GM18867 (cell line): ENCODE data around the gene IQSEC3.
"Not testable (repeated sequence)": the region's sequence is repeated elsewhere in the genome, so short reads cannot be mapped to it uniquely, and the experiment has no call there.

ENCODE experiments used
- ATAC-seq: cut with Tn5 transposase; IDR thresholded peaks from one replicate; pipeline ENCODE4 v1.9.1; 2021; ENCODE audit warnings: mild to moderate bottlenecking, moderate library complexity; ENCODE audit not compliant: unreplicated experiment

Gene IQSEC3

DNA sequence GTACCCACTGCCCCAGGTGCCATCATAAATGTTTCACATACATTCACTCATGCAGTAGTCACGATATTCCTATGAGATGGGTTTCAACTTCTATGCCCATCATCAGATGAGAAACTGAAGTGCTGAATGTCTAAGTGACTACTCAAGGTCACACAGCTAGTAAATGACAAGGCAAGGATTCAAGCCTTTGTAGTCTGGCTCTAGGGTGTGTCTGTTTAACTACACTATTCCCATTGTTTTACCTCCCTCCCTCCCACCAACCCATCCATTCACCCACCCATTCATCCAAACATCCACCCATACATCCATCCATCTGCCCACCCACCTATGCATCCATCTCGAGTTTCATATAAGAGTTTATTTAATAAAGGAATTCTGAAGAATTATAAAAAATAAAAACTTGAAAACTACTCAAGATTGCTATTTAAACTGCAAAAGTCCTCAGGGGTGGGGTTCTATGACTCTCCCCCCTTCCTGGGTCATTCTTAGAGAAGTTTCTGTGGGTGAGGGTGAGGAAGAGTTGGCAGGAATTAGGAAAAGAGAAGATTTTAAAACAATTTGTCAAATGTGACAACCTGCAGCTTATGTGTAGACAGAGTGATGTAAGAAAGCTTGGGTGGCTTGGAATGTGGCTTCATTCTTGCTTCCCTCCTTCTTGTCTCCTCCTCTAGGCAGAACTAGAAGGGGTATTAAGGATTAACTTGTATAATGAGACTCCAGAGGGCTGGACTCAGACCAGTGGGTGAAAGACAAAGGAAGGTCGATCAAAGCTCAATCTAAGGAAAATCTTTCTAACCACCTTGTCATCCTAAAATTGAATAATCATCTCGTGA, 13.4 kb upstream of the IQSEC3 start:
- ATAC-seq: not testable (repeated sequence)

DNA sequence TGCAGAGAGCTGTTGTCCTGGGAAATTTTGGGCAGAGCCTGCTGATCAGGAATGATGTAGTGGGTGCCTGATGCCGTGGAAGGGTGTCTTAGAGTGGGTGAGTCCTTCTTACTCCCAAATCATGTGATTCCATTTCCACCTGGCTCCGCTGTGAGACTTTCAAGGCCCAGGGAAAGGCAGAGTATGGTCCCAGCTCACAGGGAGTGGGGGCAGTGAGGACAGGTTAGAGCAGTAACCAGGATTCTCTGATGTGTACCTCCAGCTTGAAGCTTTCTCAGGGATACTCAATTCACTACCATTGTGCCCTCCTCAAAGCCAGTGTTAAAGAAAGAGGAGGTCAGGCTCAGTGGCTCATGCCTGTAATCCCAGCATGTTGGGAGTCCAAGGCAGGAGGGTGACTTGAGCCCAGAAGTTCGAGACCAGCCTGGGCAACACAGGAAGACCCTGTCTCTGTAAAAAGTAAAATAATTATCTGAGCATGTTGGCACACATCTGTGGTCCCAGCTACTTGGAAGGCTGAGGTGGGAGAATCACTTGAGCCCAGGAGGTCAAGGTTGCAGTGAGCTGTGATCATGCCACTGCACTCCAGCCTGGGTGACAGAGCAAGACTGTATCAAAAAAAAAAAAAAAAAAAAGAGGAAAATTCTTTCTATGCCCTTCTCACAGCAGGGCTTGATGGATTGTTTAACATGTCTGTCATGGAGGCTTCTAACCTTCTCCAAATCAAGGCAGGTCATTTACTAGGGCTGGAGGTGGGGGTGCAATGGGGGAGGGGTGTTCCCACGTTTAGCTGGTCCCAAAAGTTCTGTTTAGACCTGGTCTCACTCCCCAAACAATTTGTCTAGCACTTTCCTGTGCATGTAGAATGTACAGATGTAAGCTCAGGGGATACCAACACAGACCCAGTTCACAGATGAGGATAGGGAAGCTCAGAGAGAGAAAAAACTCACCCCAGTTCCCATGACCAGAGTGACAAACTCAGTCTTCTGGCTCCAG, 12.5 kb upstream of the IQSEC3 start:
- no peak for ATAC-seq

DNA sequence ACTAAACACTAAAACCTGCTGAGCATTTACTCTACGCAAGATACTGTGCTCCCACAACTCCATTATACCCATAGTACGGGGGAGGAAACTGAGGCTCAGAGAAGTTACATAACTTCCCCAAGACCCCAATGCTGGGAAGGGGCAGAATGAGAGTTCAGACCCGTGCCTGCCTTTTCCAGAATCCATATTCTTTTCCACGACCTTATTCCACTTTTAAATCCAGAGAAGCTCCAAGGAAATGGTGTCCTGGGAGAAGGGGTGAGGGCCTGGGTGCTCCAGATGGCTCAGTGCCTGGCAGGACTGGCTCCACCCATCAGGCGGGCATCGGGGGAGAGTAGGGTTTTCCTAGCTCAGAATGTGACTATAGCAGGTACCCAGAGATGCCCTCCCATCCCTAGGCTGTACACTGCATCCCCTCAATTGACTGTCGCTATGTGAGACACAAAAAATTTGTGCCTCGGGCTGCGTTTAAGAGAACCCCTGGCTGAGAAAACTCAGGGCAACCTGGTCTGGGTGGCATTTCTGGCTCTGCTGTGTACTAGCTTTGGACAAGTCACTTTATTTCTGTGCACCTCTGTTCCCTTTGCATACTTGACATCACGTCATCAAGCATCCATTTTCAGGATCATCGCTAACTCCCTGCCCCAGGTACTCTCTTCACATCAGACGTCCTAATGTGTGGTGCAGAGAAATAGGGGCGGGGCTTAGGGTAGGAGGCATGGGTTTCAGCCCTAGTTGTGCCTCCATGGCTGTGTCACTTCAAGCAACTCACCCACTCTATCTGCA, 11.6 kb upstream of the IQSEC3 start:
- no peak for ATAC-seq

DNA sequence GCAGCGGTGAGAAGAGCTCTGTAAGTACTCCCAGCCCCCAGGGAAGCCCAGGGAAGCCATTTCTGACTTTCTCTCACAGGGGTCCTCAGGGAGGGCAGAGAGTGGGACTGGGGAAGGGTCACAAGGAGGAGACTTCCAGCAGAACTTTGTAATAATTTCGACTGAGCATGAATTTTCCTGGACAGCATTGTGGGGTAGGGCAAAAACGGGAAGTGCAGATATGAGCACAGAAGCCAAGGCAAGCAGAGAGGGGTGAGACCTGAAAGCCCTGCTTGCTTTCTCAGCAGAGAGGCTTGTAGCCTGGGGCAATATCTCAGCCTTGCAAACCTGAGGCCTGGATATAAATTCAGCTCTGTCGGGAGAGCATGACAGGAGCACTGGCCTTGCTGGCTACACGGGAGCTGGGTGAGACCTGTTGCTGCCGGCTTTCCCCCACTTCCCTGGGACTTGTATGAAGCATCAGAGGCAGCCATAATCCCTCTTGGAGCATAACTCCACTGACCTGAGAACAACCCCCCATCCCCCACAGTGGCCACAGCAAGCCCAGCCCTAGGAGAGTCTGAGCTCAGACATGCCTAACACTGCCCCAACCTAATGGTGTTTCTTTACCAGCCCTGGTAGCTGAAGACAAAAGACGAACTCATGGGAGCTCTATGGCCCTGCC, 9.8 kb upstream of the IQSEC3 start:
- ATAC-seq: no peak

DNA sequence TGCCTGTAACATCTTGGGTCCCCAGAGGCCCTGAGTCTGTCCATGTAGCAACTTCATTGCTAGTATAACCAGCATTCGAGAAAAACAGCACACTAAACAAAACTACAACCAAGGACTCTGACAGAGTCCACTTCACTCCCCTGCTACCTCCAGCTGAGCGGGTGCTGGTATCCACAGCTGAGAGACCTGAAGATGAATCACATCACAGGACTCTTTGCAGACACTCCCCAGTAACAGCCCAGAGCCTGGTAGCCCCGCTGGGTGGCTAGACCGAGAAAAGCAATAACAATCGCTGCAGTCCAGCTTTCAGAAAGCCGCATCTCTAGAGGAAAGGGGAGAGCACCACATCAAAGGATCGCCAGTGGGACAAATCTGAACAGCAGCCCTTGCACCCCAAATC, 9.0 kb upstream of the IQSEC3 start:
- no peak for ATAC-seq

DNA sequence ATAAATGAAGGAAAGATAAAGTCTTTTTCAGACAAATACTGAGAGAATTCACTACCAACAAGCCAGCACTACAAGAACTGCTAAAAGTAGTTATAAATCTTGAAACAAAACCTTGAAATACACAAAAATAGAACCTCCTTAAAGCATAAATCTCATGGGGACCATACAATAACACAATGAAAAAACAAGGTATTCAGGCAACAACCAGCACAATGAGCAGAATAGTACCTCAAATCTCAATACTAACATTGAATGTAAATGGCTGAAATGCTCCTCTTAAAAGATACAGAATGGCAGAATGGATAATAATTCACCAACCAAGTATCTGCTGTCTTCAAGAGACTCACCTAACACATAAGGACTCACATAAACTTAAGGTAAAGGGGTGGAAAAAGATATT, 7.7 kb upstream of the IQSEC3 start:
- ATAC-seq: no peak

DNA sequence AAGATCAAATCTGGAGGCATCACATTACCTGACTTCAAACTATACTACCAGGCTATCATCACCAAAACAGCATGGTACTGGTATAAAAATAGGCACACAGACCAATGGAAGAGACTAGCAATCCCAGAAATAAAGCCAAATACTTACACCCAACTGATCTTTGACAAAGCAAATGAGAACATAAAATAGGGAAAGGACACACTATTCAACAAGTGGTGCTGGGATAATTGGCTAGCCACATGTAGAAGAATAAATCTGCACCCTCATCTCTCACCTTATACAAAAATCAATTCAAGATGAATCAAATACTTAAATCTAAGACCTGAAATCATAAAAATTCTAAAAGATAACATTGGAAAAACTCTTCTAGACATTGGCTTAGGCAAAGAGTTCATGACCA, 4.7 kb upstream of the IQSEC3 start:
- not testable (repeated sequence) for ATAC-seq

DNA sequence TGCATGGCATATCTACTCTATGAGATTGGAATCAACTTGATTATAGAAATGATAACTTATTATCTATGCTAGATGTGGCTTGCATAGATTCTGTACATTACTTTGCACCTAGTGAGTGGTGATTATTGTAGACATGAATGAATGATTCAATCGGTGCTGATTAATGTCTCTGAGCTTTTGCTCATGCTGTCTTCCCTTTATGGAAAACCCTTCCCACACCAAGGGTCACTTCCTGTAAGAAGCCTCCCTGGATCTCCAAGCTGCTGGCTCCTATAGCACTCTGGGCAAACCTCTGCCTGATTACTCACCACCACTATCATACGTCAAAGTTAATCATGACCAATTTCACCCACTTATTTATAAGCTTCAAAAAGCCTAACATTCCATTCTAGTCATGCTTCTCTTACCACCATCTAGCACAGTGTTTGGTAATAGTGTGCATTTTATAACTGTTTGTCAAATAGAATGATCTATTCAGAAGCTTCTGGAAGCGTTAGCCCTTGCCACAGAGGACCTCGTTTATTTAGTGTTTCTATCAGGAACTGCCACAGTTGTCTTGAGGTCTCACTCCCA, 990 bp upstream of the IQSEC3 start:
- ATAC-seq: not testable (repeated sequence)

DNA sequence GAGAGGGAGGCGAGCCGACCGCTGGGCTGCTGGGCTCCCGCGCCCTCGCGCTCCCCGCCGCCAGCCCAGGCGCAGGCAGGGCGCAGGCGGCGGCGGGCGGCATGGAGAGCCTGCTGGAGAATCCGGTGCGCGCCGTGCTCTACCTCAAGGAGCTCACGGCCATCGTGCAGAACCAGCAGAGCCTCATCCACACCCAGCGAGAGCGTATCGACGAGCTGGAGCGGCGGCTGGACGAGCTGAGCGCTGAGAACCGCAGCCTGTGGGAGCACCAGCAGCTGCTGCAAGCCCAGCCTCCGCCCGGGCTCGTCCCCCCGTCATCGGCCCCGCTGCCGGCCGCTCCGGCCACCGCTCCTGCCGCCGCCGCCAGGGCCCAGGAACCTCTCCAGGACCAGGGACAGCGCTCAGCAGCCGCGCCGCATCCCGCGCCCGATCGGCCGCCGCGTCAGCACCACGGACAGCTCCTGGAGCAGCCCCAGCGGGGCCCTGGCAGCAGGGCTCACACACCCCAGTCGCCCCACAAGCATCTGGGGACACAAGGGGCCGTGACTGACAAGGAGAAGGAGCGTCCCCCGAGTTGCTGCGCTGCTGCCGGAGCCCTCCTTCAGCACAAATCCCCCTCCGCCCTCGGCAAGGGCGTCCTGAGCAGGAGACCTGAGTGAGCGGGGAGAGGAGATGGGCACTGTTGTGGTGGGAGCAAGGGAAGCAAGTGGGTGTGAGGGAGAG, 376 bp downstream of the IQSEC3 start:
- ATAC-seq: not testable (repeated sequence)

DNA sequence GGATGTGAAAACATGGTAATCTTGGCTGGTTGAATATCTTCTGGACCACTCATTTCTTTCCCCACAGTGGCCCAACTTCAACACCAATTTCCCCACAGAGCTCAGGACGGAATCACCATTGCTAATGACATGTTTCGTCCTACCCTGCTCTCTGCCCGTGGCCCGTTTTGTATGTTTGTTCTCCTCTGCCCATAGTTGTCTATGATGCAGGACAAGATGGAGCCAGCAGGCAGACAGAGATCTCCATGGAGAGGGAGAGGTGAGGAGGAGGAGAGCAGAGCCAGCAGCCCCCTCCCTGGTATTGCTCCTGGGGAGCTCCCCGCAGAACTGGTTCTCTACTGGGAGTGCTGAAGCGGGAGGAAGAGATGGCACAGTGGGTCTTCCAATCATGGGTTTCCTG, 3.1 kb downstream of the IQSEC3 start:
- ATAC-seq: not testable (repeated sequence)

DNA sequence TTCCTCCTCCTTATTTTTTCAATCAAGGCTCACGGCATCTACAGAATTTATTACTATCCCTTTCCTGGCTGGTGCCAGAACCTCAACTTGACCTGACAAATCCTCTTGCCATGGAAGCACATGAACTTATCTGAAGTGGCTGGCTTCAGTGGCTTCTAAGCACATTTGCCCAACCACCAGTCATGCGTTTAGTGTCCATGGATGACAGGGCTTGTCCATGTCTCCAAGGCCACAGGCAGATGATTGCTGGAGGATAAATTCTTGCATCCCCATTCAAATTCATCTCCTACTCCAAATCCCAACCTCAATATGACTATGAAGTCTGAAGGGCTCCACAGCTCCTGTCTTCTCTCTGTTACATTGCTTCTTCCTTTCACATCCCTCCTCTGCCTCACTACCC, 4.0 kb downstream of the IQSEC3 start:
- ATAC-seq: not testable (repeated sequence)

DNA sequence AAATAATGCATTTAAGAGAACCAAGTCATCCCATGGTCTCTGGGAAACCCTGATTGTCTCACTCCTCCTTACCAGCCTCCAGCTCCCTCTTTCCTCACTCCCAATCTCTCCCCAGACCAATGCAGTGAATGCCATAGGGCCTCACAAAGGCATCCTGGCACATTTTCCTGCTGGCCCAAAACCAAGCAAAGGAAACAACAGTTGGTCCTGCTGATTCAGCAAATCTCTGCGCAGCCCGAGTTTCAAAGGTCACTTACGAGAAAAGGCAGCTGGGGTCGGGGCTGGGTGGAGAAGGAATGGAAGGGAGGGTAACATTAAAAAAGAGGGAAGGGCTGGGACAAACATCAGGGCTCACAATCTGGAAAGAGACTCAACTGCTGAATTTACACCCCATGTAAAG, 5.5 kb downstream of the IQSEC3 start:
- ATAC-seq: not testable (repeated sequence)

DNA sequence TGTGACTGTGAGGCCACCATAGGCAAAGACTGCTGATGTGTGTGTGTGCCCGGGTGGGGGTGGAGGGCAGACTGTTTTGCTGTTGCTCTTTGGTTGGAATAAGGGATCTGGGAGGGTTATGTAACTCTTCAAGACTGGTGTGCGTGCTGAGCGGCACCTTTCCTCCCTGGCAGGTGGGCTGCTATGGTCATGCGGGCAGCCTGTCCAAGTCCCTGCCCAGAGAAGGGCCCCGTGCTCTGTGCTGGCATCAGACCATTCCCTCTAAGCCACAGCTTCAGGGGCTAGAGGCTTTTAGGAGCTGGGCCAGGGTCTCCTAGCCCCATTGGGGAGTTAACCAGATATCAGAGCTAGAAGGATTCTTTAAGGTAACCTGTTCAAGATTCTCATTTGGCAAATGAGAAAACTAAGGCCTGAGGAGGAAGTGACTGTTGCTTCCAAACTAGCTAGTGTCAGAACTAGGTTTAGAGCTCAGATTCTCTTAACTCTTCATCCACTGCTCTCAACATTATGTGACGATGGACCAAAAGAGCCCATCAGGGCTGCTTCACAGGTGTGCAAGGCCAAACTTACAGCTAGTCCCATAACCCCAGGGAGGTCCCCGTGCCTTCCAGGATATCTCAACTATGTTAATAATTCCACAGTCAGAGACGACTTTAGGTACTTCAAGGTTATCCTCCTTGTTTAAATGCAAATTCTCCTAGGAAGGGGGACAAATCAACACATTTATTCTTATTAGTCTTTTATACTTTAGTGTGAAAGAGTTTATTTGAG, 8.0 kb downstream of the IQSEC3 start:
- ATAC-seq: not testable (repeated sequence)

DNA sequence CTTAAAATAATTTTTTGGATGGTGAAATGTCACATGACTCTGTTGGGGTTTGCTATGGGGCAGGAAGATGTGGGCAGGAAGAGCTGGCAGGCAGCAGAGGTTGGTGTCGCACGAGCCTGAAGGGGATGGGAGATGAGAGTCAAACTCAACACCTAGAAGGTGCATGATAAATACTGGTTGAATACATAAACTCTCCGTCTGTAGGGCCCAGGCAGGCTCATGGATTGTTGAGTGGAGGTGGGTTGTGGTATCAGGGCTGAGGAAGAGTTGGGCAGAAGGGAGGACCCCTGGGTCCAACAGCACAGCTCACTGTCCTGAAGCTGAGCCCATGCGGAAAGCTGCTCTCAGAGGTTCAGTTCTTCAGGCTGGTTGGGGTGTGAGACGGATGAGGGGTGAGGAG, 9.0 kb downstream of the IQSEC3 start:
- ATAC-seq: not testable (repeated sequence)

DNA sequence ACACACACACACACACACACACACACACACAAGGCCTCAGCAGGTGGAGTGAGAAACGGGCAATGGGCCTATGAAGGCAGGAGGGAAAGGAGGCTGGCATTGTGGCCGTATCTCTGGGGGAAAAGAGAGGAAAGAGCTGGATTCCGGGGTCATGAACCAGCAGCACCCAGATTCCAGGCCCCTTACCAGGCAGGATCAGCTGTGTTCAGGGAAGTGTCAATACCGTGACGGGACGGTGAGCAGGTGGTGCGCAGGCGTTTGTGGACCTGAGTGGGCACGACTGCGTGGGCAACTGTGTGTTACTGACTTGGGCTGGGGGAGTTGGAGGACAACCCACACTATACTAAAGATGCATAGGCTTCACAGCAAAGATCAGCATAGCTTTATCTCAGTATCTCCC, 9.5 kb downstream of the IQSEC3 start:
- not testable (repeated sequence) for ATAC-seq

DNA sequence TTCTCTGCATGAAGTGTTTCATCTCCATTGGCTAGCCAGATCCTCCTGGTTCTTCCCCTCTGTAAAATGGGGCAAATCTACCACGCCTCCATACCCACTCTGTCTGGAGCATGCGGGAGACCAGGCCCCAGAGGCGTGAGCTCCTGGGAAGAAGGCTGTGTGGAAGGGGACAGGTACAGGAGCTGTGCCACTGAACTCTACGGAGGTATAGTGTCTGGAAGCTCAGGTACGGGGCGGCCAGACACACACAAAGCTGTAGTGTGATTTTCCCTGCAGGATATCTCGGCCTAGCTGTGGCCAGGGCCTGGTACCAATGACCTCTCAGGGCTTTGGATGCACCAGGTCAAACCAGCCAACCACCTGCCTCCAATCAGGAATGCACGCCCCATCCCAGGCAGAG, 10.0 kb downstream of the IQSEC3 start:
- ATAC-seq: not testable (repeated sequence)

DNA sequence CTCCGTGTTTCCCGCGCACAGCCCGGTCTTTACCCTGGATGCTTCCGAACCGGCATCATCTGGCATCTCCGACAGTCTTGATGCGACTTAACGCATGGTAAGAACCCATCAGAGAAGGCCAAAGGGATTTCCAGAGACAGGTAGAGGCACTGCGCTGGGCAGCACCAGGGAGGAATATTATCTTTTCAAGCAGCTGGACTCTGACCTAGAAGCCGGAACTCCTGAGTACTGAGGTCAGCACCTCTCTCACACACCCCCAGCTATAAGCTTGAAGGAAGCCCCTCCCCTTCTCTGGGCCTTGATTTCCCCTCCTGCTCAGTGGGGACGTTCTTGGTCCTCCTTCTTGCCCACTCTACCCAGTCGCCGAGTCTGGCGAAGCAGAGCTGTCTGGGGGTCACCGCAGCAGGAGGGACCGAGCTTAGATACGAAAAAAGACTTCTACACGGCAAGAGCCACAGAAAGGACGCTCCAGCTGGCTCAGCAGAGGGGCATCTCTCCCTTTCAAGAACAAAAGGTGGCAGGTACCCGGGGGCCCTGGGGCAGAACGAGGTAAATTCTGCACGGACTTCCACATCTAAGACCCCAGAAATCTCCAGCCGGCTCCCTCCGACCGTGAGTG, 10.6 kb downstream of the IQSEC3 start:
- not testable (repeated sequence) for ATAC-seq

DNA sequence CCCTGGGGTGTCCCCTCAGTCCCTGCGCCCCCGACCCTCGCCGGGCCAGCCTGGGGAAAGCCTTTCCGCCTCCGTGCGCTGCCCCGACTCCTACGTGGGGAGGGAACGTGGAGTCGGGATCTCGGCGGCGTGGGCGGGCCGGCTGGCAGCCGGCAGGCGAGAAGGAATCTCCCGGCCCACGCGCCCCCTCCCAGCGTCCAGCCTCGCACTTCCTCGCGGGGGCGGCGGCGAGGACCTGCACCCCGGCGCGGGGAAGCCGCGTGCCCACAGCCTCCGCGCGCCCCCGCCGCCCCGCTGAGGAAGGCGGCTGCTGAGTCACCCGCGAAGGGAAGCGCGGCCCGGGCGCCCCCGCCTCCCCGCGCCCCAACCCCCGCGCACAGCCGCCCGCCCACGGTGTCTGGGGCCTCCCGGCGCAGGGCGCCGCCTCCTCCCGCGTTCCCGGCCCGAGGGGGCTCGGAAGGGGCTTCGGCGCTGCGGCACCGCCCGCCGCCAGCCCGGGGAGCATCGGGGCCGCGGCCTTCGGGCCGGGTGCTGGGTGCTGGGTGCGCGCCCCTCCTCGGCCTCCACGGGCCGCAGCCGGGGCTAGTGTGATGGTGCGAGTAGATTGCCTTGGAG, 11.3 kb downstream of the IQSEC3 start:
- ATAC-seq: not testable (repeated sequence)
